HG03280 (cell line): ENCODE data around the gene IGLL5.
A peak's percentile ranks its signal among the peaks of the same experiment; 100 is the strongest.

ENCODE experiments used
- ATAC-seq: cut with Tn5 transposase; IDR thresholded peaks from one replicate; pipeline ENCODE4 v1.9.1; 2021; ENCODE audit warnings: mild to moderate bottlenecking, moderate library complexity; ENCODE audit not compliant: unreplicated experiment

IGLL5 gene

GRCh38 chr22:22925146-22925804, 37.7 kb downstream of the IGLL5 start:
- ATAC-seq = no peak

GRCh38 chr22:22925805-22926369, 38.3 kb downstream of the IGLL5 start:
- ATAC-seq = no peak

GRCh38 chr22:22926370-22927195, 39.0 kb downstream of the IGLL5 start:
- ATAC-seq = no peak

- no peak for ATAC-seq
Observed at GRCh38 chr22:22927196-22927887, 39.7 kb downstream of the IGLL5 start.

GRCh38 chr22:22927888-22928665, 40.5 kb downstream of the IGLL5 start:
- no peak for ATAC-seq

- ATAC-seq = peak; percentile 86
Observed at GRCh38 chr22:22928666-22929380, 41.2 kb downstream of the IGLL5 start.

GRCh38 chr22:22929381-22930221, 42.0 kb downstream of the IGLL5 start:
- ATAC-seq = no peak

GRCh38 chr22:22930222-22930497, 42.5 kb downstream of the IGLL5 start:
- no peak for ATAC-seq

GRCh38 chr22:22930571-22931556, 43.2 kb downstream of the IGLL5 start:
- no peak for ATAC-seq

- ATAC-seq = no peak
Observed at GRCh38 chr22:22931557-22932270, 44.1 kb downstream of the IGLL5 start.

- ATAC-seq = no peak
Observed at GRCh38 chr22:22932512-22932941, 44.9 kb downstream of the IGLL5 start.

GRCh38 chr22:22933100-22933806, 45.6 kb downstream of the IGLL5 start:
- ATAC-seq = no peak

GRCh38 chr22:22933807-22934542, 46.4 kb downstream of the IGLL5 start:
- ATAC-seq = no peak

- ATAC-seq = no peak
Observed at GRCh38 chr22:22934543-22935055, 47.0 kb downstream of the IGLL5 start.

GRCh38 chr22:22935056-22935545, 47.5 kb downstream of the IGLL5 start:
- ATAC-seq = peak; percentile 23
